Suppressor macrophage treated with lipopolysaccharide for 1 hour (primary cell): ENCODE results near the gene RABEPK.
A peak's percentile ranks its signal among the peaks of the same experiment; 100 is the strongest.
"Not testable (repeated sequence)": the region's sequence is repeated elsewhere in the genome, so short reads cannot be mapped to it uniquely, and the experiment has no call there.

Experiments
- DNase-seq, 3 donors: peaks; one replicate each; pipeline ENCODE4 v3.0.0-alpha.2; 2020 to 2022

RABEPK gene

DNA sequence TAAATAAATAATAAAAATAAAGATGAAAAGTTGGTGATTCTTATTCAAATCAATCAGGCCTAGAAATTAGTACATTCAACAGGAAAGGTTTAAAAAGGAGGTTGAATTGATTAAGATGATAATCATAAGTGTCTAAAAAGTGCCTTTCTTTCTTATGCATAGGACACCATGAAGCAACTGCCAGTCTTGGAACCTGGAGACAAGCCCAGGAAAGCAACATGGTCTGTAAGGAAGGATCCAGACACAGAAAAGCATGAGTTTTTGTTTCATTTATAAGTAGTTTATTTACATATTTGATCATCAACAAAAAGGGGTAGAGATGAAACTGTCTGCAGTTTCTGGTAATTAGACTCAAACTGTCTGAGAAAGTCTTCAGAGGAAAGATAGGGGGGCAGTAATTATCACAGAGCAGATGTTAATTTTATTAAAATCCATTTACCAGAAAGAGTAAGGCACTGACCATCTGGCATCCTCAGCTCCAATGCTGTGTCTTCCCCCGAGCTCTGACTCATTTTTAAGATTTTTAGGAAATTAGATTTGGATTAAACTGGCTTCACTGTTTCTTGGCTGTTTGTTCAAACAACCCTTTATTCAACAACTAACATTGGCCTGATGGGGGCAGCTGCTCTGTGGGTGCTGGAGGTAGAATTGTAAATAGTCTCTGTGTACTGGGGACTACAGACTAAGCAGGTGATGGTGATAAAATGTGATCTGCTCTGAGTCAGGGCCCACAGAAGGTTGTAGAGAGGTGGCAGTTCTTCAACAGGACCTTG is 2.7 kb downstream of the RABEPK start:
- no peak for DNase-seq

DNA sequence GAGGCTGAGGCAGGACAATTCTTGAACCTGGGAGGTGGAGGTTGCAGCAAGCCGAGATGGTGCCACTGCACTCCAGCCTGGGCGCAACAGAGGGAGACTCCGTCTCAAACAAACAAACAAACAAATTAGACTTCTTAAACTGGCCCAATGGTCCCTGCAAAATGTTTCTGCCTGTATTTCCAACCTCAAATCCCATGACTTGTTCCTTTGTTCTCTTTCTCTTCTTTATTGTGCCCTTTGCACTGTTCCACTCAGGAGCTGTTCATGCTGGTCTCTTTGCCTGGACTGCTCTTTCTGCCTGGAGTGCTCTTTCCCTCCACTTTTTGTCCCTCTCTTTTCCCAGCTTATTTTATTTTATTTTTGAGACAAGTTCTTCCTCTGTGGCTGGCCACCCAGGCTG is 4.1 kb downstream of the RABEPK start:
- DNase-seq: no peak

DNA sequence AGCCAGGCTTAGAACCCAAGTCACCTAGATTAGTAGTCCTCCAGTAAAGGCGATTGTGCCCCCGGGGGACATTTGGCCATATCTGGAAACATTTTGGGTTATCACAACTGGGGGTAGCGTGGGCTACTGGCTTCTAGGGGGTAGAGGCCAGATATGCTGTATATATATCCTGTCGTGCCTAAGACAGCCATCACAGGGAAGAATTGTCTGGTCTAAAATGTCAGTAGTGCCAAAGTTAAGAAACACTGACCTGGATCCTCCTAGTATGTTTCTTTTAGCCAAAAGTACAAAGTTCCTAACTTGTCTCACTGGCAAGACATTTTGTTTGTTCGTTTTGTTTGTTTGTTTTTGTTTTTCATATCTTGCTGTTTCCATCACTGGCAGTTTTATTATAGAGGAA is 13.8 kb downstream of the RABEPK start:
- DNase-seq: no peak

DNA sequence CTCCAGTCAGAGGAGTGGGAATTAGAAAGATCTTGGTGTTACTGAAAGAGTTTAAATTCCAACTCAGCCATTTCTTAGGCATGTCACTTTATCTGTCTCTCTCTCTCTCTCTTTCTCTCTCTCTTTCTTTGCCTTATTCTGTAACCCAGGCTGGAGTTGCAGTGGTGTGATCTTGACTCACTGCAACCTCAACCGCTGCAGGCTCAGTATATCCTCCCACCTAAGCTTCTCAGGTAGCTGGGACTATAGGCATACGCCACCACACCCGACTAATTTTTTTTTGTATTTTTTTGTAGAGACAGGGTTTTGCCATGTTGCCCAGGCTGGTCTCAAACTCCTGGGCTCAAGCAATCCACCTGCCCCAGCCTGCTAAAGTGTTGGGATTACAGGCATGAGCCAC is 18.3 kb downstream of the RABEPK start:
- no peak for DNase-seq

DNA sequence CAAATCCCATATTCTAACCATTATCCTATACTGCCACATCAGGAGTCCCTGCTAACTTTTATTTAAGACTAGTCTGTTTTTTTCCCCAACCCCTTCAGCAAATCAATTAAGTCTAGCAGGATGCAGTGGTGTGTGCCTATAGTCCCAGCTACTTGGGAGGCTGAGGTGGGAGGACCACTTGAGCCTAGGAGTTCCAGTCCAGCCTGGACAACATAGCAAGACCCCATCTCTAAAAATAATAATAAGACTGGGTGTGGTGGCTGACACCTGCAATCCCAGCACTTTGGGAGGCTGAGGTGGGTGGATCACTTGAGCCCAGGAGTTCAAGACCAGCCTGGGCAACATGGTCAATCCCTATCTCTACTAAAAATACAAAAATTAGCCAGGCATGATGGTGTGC is 24.5 kb downstream of the RABEPK start:
- DNase-seq: not testable (repeated sequence)

DNA sequence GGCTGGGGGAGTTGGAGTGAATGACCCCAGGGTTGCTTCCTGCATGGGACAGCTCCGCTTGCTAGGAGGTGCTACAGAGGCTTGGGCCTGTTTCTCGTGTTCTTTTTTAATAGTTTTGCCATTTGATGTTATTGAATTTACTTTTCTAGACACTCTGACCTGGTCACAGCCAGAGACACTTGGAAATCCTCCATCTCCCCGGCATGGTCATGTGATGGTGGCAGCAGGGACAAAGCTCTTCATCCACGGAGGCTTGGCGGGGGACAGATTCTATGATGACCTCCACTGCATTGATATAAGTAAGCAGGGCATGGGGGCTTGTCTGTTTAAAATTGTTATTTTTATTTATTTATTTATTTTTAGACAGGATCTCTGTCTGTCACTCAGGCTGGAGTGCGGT is 27.4 kb downstream of the RABEPK start:
- DNase-seq: no peak

DNA sequence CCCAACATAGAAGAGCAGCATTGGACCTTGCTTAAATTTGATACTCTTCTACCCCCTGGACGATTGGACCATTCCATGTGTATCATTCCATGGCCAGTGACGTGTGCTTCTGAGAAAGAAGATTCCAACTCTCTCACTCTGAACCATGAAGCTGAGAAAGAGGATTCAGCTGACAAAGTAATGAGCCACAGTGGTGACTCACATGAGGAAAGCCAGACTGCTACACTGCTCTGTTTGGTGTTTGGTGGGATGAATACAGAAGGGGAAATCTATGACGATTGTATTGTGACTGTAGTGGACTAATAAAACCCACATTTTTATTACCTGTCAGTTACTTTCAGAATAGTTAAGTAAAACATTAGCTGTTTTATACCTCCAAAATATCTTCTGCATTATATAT is 33.3 kb downstream of the RABEPK start:
- peak; percentile 59 to 80 (median 72) for DNase-seq

DNA sequence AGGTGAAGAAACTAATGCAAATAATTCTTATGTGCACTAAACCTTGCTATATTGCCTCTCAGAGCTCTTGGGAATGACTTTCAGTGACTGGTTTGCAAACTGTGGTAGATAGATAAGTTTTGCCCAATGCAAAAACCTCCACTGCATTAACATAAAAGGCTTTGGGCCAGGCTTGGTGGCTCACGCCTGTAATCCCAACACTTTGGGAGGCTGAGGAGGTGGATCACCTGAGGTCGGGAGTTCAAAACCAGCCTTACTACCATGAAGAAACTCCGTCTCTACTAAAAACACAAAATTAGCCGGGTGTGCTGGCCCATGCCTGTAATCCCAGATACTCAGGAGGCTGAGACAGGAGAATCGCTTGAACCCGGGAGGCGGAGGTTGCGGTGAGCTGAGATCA is 33.8 kb downstream of the RABEPK start:
- not testable (repeated sequence) for DNase-seq

DNA sequence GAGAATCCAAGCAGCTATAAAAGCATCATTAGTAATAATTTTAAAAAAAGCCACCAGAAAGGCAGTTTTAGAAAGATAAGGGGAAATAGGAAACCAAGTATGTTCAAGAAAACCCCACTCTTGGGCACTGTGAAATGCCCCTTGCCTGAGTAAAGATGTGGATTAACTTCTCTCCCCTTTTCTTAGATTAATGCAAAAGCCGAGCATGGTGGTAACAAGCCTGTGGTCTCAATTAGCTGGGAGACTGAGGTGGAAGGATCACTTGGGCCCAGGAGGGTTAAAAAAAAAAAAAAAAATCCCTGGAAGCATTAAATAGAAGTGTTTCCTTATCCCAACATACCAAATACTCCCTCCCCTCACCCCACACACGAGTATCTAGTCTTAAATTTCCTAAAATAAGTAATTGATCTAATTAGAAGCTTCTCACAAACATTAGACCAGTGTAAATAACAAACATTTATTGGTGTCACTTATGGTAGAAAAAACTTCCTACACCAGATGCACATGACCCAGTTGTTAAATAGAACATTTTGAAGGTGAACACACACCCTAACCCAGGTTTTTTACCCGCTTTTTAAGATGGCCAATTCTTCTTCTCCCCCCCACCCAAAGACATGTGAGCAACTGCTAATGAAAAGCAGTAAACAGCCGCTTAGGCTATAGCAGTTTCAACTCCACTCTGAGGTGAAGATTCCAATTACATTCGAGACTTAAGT is 35.6 kb downstream of the RABEPK start:
- DNase-seq: no peak

DNA sequence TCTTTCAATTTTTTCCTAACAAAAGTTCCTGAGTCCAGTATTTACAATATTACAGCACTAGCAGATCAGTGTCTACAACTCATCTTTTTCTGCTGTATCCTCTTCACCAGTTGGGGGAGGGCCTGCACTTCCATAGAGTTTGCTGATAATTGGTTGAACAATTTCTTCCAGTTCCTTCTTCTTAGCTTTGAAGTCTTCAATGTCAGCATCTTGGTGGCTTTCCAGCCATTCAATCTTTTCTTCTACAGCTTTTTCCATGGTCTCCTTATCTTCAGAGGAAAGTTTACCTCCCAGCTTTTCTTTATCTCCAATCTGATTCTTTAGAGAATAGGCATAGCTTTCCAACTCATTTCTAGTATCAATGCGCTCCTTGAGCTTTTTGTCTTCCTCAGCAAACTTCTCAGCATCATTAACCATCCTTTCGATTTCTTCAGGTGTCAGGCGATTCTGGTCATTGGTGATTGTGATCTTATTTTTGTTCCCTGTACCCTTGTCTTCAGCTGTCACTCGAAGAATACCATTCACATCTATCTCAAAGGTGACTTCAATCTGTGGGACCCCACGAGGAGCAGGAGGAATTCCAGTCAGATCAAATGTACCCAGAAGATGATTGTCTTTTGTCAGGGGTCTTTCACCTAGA is 36.3 kb downstream of the RABEPK start:
- peak in 2 of 3 donors; percentile 31 to 44 for DNase-seq

DNA sequence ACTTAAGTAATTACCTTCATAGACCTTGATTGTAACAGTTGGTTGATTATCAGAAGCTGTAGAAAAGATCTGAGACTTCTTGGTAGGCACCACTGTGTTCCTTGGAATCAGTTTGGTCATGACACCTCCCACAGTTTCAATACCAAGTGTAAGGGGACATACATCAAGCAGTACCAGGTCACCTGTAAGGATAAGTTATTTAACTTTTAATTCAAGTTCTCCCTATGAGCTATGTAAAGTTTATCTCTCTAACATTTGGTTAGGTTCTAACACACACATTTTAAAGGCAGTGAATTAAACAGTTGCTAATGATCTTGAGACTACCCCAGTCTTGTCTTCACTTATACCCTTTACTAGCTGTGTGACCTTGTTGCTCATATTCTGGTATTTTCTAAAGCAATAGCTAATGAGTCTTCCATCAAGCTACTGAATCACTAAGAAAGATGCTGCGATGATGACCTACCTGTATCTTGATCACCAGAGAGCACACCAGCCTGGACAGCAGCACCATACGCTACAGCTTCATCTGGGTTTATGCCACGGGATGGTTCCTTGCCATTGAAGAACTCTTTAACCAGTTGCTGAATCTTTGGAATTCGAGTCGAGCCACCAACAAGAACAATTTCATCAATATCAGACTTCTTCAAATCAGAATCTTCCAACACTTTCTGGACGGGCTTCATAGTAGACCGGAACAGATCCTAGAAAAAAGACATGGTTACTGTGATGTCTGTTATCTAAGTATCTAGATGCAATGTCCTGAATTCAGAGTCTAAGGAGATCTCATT is 38.0 kb downstream of the RABEPK start:
- DNase-seq: no peak

DNA sequence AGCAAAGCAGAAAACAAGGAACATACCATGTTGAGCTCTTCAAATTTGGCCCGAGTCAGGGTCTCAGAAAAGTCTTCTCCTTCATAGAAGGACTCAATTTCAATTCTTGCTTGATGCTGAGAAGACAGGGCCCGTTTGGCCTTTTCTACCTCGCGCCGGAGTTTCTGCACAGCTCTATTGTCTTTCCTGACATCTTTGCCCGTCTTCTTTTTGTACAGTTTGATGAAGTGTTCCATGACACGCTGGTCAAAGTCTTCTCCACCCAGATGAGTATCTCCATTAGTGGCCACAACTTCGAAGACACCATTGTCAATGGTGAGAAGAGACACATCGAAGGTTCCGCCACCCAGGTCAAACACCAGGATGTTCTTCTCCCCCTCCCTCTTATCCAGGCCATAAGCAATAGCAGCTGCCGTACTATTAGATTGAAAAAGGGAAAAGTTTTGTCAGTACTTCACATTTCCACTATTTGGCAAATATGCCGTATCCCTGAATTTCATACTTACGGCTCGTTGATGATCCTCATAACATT is 38.6 kb downstream of the RABEPK start:
- no peak for DNase-seq

DNA sequence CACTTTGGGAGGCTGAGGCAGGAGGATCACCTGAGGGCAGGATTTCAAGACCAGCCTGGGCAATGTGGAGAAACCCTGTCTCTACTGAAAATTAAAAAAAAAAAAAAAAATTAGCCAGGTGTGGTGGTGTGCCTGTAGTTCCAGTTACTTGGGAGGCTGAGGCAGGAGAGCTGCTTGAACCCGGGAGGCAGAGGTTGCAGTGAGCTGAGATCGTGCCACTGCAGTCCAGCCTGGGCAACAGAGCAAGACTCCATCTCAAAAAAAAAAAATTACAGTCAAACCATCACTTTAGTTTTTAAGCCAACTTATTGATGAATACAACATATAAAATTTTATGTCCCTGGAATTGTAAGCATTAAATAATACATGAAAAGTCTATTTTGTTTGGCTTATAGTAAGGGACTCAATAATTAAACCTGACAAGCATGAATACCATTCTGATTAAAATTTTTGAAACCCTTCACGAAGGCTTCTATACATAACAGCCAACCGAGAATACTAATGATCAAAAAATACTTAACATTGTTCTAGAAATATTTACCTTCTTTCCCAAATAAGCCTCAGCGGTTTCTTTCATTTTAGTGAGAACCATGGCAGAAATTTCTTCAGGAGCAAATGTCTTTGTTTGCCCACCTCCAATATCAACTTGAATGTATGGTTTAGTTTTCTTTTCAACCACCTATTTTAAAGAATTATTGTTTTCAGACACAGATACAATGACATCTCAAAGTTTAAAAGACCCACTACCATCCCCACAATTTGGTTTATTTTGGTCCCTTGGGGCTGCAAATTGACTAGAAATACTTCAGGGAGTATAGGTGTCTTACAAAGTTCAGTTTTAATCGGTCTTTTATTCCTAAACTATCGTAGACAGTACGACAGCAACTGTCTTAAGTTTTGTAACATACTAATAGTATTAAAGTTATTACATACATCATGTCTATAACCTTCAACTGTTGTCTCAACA is 39.6 kb downstream of the RABEPK start:
- DNase-seq: no peak

DNA sequence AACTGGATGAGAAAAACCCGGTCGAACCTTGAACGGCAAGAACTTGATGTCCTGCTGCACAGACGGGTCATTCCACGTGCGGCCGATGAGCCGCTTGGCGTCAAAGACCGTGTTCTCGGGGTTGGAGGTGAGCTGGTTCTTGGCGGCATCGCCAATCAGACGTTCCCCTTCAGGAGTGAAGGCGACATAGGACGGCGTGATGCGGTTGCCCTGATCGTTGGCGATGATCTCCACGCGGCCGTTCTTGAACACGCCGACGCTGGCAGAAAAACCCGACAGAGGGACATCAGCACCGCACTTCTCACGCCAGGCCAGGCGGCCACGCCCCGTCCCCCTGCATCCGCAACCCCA is 40.3 kb downstream of the RABEPK start:
- peak; percentile 44 to 61 (median 53) for DNase-seq

DNA sequence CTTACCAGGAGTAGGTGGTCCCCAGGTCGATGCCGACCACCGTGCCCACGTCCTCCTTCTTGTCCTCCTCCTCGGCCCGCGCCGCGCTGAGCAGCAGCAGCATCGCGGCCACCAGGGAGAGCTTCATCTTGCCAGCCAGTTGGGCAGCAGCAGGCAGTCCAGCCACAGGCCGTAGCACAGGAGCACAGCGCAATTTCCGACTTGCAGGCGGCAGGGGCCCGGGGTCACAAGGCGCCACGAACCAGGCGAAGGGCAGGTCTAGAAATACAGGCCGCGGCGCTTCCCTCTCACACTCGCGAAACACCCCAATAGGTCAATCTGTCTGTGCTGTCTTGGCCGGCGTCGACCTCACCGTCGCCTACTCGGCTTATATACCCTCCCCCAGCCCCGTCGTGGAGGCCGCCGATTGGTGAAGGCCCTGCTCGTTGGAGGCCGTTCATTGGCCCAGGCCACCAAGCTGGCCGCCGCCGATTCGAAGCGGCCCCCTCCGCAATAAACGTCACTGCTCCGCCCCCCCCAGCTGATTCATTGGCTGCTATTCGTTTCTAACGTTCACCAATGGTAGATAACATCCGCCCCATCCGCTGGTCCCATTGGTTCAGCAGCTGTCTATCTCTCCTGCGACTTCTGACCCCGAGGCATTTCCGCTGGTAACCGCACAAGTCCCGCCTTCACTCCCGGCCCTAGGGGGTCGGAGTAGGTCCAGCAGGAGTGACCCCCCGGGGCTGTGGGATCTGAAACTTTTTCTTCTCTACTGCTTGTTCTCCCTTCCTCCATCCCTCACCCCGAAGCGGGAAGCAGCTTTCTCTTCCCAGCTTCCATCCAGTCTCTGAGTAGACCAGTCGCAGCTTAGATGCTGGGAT is 40.9 kb downstream of the RABEPK start, which contains the start of gene HSPA5:
HSPA5 (minus strand) TSS at position 344 of the 863 bp plus-strand sequence; CDS start at position 127, 217 bp downstream.
- peak; percentile 99 to 100 (median 99) for DNase-seq

DNA sequence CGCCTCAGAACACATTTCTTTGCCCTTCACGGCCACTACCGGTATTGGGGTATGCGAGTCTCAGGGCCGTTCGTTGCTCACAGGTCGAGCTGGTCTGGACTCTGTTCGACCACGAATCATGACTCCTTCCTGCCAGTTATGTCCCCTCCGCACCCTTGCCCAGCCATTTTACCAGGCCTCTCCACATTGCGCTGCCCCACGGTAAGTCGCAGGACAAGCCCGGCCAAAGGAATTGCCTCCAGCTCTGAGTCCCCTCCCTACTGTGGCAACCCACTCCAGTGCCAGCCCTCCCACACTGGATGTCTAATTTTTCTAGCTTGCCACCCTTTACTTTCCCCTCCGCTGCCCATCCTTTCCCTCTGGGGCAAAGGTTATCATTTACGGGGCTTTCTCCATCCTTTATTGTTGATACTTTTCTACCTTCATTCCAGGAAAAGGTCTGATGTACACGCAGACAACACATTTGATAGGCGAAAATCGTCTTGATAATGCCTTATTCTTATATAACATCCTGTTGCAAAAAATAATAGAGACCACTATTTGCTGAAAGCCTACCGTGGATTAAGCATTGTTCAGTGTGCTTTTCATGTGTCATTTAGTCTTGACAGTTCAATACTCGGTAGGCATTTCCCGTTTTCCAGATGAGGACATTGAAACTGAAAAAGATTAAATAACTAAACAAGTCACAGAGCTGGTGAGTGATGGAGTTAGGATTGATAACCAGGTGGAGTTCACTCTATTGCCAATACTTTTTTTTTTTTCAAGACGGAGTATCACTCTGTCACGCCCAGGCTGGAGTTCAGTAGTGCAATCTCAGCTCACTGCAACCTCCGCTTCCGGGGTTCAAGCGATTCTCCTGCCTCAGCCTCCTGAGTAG is 41.8 kb downstream of the RABEPK start:
- peak; percentile 29 to 49 (median 34) for DNase-seq

DNA sequence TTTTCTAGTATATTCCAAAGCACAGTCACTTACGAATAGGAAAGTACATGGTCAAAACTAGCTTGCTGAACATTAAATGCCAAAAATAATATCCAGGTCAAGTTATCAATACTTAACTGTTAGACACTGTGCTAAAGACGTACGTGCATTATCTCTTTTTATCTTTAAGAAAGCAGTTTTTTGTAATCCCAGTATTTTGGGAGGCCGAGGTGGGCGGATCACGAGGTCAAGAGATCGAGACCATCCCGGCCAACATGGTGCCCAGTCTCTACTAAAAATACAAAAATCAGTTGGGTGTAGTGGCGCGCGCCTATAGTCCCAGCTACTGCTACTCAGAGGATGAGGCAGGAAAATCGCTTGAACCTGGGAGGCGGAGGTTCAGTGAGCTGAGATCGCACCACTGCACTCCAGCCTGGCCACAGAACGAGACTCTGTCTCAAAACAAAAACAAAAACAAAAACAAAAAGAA is 43.5 kb downstream of the RABEPK start:
- no peak for DNase-seq

DNA sequence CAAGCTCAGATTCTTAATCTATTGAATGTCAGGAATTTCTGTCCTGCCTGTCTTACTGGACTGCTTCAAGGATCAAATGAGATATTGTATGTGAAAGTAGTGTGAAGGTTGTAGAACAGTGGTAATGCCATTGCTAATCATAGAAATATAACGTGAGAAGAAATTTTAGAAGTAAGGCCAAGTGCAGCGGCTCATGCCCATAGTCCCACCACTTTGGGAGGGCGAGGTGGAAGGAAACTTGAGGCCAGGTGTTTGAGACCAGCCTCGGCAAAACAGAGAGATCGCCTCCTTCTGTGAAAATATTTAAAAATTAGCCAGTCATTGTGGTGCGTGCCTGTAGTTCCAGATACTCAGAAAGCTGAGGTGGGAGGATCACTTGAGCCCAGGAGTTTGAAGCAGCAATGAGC is 45.9 kb downstream of the RABEPK start:
- DNase-seq: no peak

DNA sequence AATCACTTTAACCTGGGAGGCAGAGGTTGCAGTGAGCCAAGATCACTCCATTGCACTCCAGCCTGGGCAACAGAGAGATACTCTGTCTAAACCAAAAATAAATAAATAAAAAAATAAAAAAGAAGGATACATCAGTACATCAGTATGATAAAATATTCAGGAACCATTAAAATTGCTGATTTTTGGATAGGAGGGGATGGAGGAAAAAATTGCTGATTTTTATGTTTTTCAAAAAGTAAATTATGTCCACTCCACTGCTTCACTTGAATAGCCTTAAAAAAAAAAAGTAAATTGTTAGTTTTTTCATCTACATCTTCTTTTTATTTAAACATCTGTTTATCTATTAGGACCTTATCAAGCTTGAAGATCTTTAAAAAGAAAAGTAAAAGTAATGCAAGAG is 53.9 kb downstream of the RABEPK start:
- no peak for DNase-seq
